ENCODE results near the gene CCDC122. TPM values are rescaled to one million over a fixed set of nuclear protein-coding genes. Genes with fewer than 3 reads are reported as not detected.

The CCDC122 gene
- total RNA-seq, 1 experiment from 2014 or later: 5.8 TPM

DNA sequence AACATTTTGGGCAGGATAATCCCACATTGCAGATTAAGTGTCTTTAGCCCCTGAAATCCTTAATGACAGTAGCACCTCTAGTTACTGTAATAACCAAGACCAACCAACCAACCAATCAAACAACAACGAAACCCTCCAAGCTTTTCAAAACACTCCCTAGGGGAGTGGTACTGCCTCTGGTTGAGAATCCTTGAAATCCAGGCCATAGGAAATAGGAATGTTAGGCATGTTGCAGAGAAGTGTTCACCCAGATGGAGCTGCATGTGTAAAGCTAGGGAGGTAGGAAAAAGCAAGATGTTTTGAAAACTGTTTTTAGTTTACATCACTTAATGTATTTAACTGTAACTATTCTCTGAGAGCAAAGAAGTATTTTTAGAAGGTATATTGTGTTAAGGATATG lies 4.7 kb upstream of the CCDC122 start:
- POLR2A ChIA-PET: no interaction called here
- H2AFZ ChIP-seq (ENCODE audit: low read depth, low read length, poor library complexity, severe bottlenecking): no peak overlapping the region
- CTCF ChIA-PET: interaction anchor here (1.1 kb wide), 1 partner anchor 10 kb away, joined by 6 read pairs; no protein-coding TSS in a partner anchor
- no peak for ATAC-seq
- H3K36me3 ChIP-seq (ENCODE audit: control insufficient read depth in 1 of 2, insufficient read depth in 2 of 2, low read length in 2 of 2): no peaks in the 10 kb centered on the region
- H3K27ac ChIP-seq (ENCODE audit: low read depth, low read length): no peak overlapping the region
- H3K79me2 ChIP-seq (ENCODE audit: insufficient read depth, low read length): no peaks in the 10 kb centered on the region
- TF ChIP-seq, protein P1, sequence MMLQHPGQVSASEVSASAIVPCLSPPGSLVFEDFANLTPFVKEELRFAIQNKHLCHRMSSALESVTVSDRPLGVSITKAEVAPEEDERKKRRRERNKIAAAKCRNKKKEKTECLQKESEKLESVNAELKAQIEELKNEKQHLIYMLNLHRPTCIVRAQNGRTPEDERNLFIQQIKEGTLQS (IDR thresholded peaks at IDR 0.05): no peak
- no peak for TF ChIP-seq SP1 (IDR thresholded peaks at IDR 0.05; ENCODE audit: low read depth)
- TF ChIP-seq SIN3A (IDR thresholded peaks at IDR 0.05; ENCODE audit: low read depth): no peak
- TF ChIP-seq, protein P2, sequence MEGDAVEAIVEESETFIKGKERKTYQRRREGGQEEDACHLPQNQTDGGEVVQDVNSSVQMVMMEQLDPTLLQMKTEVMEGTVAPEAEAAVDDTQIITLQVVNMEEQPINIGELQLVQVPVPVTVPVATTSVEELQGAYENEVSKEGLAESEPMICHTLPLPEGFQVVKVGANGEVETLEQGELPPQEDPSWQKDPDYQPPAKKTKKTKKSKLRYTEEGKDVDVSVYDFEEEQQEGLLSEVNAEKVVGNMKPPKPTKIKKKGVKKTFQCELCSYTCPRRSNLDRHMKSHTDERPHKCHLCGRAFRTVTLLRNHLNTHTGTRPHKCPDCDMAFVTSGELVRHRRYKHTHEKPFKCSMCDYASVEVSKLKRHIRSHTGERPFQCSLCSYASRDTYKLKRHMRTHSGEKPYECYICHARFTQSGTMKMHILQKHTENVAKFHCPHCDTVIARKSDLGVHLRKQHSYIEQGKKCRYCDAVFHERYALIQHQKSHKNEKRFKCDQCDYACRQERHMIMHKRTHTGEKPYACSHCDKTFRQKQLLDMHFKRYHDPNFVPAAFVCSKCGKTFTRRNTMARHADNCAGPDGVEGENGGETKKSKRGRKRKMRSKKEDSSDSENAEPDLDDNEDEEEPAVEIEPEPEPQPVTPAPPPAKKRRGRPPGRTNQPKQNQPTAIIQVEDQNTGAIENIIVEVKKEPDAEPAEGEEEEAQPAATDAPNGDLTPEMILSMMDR (IDR thresholded peaks at IDR 0.05 in 2 of 3, conservative IDR thresholded peaks at IDR 0.05 in 1 of 3; ENCODE audit: borderline replicate concordance in 1 of 3, insufficient read depth in 1 of 3, low read depth in 2 of 3, low read length in 2 of 3): no peak
- TF ChIP-seq FOSL1 (IDR thresholded peaks at IDR 0.05; ENCODE audit: low read depth): no peak
- TF ChIP-seq, protein P3, sequence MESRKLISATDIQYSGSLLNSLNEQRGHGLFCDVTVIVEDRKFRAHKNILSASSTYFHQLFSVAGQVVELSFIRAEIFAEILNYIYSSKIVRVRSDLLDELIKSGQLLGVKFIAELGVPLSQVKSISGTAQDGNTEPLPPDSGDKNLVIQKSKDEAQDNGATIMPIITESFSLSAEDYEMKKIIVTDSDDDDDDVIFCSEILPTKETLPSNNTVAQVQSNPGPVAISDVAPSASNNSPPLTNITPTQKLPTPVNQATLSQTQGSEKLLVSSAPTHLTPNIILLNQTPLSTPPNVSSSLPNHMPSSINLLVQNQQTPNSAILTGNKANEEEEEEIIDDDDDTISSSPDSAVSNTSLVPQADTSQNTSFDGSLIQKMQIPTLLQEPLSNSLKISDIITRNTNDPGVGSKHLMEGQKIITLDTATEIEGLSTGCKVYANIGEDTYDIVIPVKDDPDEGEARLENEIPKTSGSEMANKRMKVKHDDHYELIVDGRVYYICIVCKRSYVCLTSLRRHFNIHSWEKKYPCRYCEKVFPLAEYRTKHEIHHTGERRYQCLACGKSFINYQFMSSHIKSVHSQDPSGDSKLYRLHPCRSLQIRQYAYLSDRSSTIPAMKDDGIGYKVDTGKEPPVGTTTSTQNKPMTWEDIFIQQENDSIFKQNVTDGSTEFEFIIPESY (IDR thresholded peaks at IDR 0.05; ENCODE audit: extremely low read depth, insufficient replicate concordance, low read length): no peak
- no peak for TF ChIP-seq EZH2phosphoT487 (IDR thresholded peaks at IDR 0.05; ENCODE audit: borderline replicate concordance)
- TF ChIP-seq TCF7L2 (IDR thresholded peaks at IDR 0.05; ENCODE audit: borderline replicate concordance, extremely low read depth, insufficient read depth, insufficient read length): no peak
- TF ChIP-seq YY1 (IDR thresholded peaks at IDR 0.05; ENCODE audit: extremely low read depth, insufficient replicate concordance, low read depth, low read length): no peak
- no peak for TF ChIP-seq RAD21 (IDR thresholded peaks at IDR 0.05; ENCODE audit: low read depth)
- DNase-seq (ENCODE audit: low read depth, low spot score): no peak
- RAD21 ChIA-PET (ENCODE audit: low non-redundant PET in 1 of 2, low total read pairs in 2 of 2, uncharacterized antibody in 2 of 2, unreplicated experiment in 2 of 2): no interaction called here
- BruUV-seq (replicated peaks): no TSS peak
- H3K27me3 ChIP-seq (ENCODE audit: insufficient read depth, low read length): no peaks in the 10 kb centered on the region
- no peaks in the 10 kb centered on the region for H3K9me2 ChIP-seq (ENCODE audit: insufficient read depth)
- no peak overlapping the region for H3K9ac ChIP-seq (ENCODE audit: low read length)
- peaks cover 2 to 14% of the 10 kb centered on the region in 2 experiments; a peak in 2 of 4 replicates for H3K4me1 ChIP-seq (ENCODE audit: control insufficient read depth in 1 of 2, insufficient read depth in 2 of 2, low read length in 2 of 2)
- intact Hi-C loops (cut with micrococcal nuclease): no loop called here
- H3K4me3 ChIP-seq (replicated peaks in 1 of 2; ENCODE audit: low read depth in 1 of 2, low read length in 2 of 2): no peak overlapping the region
- no peak overlapping the region for H3K4me2 ChIP-seq (ENCODE audit: low read length)
- no peaks in the 10 kb centered on the region for H3K9me3 ChIP-seq (ENCODE audit: control insufficient read depth in 1 of 2, insufficient read depth in 1 of 2, low read depth in 1 of 2, low read length in 2 of 2)
- no peaks in the 10 kb centered on the region for H4K20me1 ChIP-seq (ENCODE audit: insufficient read depth)

Data from HCT116 (cell line).